Measurements from ENCODE around the gene ATP2B2. TPM values are rescaled to one million over a fixed set of nuclear protein-coding genes. Genes with fewer than 3 reads are reported as not detected.

ATP2B2 gene
- polyA plus RNA-seq, 1 experiment = not detected

DNA sequence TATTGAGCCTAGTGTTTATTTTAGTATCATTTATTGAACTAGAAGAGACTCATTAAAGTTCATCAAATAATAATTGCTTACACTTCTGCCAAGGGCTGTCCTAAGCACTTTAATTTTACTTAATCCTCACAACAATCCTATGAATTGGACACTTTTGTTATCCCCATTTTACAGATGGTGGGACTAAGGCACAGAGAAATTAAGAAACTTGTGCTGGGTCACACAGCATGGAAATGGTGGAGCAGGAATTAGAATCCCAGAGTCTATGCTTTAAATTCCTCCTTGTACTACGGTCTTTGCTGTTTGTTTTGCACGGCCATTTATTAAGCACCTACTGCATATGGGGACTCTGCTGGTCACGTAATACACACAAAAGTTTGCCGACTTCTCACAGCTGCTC, 7.9 kb downstream of the ATP2B2 start:
- no peak overlapping the region for H3K4me3 ChIP-seq (ENCODE audit: low read depth, low read length)
- no peaks in the 10 kb centered on the region for H3K36me3 ChIP-seq (ENCODE audit: control insufficient read depth, insufficient read depth, low read length)
- DNase-seq (ENCODE audit: low read depth) = no peak
- CTCF ChIA-PET = no interaction called here
- TF ChIP-seq, protein P1, sequence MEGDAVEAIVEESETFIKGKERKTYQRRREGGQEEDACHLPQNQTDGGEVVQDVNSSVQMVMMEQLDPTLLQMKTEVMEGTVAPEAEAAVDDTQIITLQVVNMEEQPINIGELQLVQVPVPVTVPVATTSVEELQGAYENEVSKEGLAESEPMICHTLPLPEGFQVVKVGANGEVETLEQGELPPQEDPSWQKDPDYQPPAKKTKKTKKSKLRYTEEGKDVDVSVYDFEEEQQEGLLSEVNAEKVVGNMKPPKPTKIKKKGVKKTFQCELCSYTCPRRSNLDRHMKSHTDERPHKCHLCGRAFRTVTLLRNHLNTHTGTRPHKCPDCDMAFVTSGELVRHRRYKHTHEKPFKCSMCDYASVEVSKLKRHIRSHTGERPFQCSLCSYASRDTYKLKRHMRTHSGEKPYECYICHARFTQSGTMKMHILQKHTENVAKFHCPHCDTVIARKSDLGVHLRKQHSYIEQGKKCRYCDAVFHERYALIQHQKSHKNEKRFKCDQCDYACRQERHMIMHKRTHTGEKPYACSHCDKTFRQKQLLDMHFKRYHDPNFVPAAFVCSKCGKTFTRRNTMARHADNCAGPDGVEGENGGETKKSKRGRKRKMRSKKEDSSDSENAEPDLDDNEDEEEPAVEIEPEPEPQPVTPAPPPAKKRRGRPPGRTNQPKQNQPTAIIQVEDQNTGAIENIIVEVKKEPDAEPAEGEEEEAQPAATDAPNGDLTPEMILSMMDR (IDR thresholded peaks at IDR 0.05; ENCODE audit: insufficient read depth, low read depth, low read length) = no peak
- H3K27me3 ChIP-seq (ENCODE audit: control insufficient read depth, insufficient read depth, low read length) = peaks cover 5% of the 10 kb centered on the region
- POLR2A ChIA-PET = no interaction called here

DNA sequence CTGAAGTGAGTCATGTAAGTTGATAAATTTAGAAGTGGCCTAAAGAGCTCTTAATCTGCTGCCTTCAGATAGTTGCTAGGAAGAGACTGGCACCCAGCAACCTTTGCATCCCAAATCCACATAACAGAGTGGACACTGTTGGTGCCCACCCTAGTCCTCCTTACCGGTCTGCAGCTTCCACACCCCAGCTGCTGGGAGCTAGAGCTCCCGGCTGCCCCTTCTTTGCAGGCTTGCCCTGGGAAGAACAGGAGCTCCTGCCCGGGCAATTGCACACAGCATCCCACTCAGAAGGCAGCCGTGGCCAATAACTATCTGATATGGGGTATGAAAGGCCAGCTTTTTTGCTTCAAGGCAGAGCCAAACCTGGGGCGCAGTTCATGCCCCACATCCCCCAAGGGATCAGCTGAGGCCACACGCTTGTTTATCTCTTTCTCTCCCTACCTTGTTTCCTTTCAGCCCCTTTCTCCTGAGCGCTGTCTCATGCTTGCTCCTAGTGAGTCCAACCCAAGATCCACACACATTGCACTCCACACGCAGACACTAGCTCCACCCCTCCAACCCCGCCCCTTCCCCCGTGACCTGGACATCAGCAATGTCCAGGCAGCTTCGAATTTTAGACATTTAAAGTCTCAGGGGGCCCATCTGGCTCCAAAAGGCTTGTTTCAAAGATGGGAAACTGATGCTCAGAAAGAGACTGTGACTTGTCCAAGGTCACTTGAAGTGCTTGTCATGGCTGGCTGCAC, 9.1 kb downstream of the ATP2B2 start:
- H3K27me3 ChIP-seq (ENCODE audit: control insufficient read depth, insufficient read depth, low read length) = peaks cover 6% of the 10 kb centered on the region
- H3K36me3 ChIP-seq (ENCODE audit: control insufficient read depth, insufficient read depth, low read length) = no peaks in the 10 kb centered on the region
- ChIA-PET POLR2A (no interaction called here), CTCF (no interaction called here)
- TF ChIP-seq, protein P1 (IDR thresholded peaks at IDR 0.05; ENCODE audit: insufficient read depth, low read depth, low read length) = no peak
- DNase-seq (ENCODE audit: low read depth) = no peak
- no peak overlapping the region for H3K4me3 ChIP-seq (ENCODE audit: low read depth, low read length)

DNA sequence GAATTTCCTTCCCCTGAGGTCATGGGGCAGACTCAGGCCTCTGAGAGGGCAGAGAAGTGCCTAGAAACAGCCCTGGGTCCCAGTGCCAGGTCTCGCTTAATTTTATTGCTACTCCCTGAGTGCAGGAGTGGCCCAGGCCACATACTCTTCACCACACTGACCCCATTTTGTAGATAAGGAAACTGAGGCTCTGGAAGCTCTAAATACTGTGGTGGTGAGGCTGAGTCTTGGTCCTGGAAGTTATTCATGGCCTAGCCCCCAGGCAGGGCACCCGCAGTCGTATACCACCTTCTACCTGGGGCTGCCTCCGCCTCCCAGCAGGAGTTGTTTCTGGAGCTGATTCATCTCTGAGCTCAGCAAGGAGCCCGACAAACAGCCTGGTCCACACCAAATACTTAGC, 9.8 kb downstream of the ATP2B2 start:
- POLR2A ChIA-PET = no interaction called here
- Histone ChIP-seq H3K4me3 (ENCODE audit: low read depth, low read length) (no peak overlapping the region), H3K27me3 (ENCODE audit: control insufficient read depth, insufficient read depth, low read length) (peaks cover 6% of the 10 kb centered on the region)

DNA sequence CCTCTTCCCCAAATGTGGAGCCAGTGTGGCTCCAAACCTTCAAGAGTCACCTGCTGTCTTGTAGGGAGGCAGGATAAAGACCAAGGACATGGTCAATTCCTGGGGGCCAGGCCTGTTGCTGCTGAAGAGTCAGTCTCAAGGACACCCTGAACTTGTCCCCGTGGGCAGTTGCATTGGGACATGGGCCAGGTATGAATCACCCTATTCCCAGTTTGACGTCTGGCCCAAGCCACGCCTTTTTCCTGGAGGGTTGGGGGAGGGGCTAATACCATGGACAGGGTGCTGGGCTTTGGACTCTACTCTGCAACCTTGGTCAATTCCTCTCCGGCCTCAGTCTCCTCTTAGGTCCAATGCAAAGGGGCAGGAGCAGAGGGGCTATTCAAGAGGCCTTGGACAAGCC, 10.4 kb downstream of the ATP2B2 start:
- no peak for DNase-seq (ENCODE audit: low read depth)
- H3K27me3 ChIP-seq (ENCODE audit: control insufficient read depth, insufficient read depth, low read length) = peaks cover 6% of the 10 kb centered on the region
- TF ChIP-seq, protein P1 (IDR thresholded peaks at IDR 0.05; ENCODE audit: insufficient read depth, low read depth, low read length) = no peak
- POLR2A ChIA-PET = no interaction called here
- H3K4me3 ChIP-seq (ENCODE audit: low read depth, low read length) = no peak overlapping the region
- no peaks in the 10 kb centered on the region for H3K36me3 ChIP-seq (ENCODE audit: control insufficient read depth, insufficient read depth, low read length)
- CTCF ChIA-PET = no interaction called here

More for the DNA sequence above, 9.8 kb downstream of the ATP2B2 start:
- TF ChIP-seq, protein P1 (IDR thresholded peaks at IDR 0.05; ENCODE audit: insufficient read depth, low read depth, low read length) = no peak
- H3K36me3 ChIP-seq (ENCODE audit: control insufficient read depth, insufficient read depth, low read length) = no peaks in the 10 kb centered on the region
- CTCF ChIA-PET = no interaction called here
- no peak for DNase-seq (ENCODE audit: low read depth)

DNA sequence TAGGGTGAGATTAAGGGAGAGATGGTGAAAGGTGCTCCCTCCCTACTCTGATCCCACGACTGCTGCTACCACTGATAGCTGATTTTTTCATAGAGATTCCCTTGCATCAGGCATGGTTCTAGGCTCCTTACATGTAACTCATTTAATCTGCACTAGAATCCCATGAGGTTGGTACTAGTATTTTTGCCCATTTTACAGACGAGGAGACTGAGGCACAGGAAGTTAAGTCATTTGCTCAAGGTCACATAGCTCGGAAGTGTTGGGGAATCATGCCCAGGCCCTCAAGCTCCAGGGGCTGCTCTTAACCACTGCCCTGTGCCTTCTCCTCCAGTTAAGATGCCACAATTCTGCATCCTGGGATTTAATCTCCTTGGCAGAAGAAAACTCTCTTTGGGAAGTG, 11.2 kb downstream of the ATP2B2 start:
- ChIA-PET POLR2A (no interaction called here), CTCF (no interaction called here)
- Histone ChIP-seq H3K27me3 (ENCODE audit: control insufficient read depth, insufficient read depth, low read length) (peaks cover 6% of the 10 kb centered on the region), H3K36me3 (ENCODE audit: control insufficient read depth, insufficient read depth, low read length) (no peaks in the 10 kb centered on the region), H3K4me3 (ENCODE audit: low read depth, low read length) (no peak overlapping the region)
- TF ChIP-seq, protein P1 (IDR thresholded peaks at IDR 0.05; ENCODE audit: insufficient read depth, low read depth, low read length) = no peak
- DNase-seq (ENCODE audit: low read depth) = no peak

All from BJ (cell line).